GM21381 (cell line): ENCODE results near the gene OTUB1.
"Not testable (repeated sequence)": the region's sequence is repeated elsewhere in the genome, so short reads cannot be mapped to it uniquely, and the experiment has no call there.

Experiments
- ATAC-seq: cut with Tn5 transposase; IDR thresholded peaks from one replicate; pipeline ENCODE4 v1.9.1; 2021; ENCODE audit warnings: mild to moderate bottlenecking, moderate library complexity; ENCODE audit not compliant: unreplicated experiment

The OTUB1 gene

DNA sequence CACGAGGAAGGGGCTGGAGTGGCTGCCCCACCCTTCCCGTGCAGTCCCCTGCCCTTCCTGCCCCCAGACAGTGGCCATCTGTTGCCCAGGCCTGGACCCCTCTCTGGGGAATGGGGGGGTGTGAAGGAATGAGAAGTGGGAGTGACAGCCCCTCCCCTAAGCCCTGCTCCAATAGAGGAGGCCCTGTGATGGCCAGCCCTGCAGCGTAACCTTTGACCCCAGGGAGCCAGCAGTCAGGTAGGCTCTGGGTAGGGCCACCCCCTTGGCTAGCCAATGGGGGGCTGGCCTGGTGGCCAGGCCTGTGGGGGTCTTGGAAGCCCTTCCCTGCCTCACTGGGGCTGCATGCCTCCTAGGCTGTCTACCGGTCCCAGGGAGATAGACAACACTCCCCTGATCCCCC, 56.1 kb downstream of the OTUB1 start:
- no peak for ATAC-seq

DNA sequence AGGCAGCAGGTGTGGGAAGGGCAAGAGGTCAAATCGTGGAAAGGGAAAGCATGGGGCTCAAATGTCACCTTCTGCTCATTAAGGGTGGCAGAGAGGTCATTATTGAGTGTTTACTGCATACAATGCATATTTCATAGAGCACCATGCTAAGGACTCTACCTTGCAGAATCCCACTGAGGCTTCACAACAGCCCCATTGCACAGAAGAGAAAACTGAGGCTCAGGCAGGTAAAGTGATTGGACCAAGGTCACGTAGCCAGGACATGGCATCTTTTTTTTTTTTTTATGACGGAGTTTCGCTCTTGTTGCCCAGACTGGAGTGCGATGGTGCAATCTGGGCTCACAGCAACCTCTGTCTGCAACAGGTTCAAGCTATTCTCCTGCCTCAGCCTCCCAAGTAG, 57.3 kb downstream of the OTUB1 start:
- no peak for ATAC-seq

DNA sequence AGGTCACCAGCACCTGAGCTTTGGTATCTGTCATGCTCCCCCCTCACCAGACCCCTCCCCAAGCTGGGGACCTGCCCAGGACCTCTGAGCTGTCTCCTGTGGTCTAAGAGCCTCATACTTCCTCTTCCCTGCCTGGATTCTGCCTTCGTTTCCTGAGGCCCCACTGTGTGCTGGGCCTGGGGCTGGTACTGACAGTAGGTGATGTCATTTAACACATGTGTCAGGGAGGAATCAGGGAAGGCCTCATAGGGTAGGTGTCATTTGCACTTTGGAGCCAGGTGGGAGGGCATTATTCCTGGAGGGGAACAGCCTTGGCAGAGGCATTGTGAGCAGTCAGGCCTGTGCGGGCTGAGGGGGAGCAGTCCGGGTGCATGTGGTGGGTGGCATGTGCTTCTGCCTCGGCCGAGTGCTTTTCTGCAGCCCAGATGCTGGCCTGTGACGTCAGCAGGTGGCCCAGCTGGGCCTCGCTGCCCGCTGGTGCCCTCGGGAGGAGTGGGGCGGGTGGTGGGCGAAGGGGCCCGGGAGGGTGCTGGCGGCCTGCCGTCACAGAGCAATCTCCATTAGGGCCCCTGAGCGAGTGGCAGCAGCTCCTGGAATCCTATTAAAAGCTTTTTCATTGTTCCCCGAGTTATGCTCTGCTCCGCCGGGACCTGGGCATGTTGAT, 58.6 kb downstream of the OTUB1 start:
- ATAC-seq = no peak

DNA sequence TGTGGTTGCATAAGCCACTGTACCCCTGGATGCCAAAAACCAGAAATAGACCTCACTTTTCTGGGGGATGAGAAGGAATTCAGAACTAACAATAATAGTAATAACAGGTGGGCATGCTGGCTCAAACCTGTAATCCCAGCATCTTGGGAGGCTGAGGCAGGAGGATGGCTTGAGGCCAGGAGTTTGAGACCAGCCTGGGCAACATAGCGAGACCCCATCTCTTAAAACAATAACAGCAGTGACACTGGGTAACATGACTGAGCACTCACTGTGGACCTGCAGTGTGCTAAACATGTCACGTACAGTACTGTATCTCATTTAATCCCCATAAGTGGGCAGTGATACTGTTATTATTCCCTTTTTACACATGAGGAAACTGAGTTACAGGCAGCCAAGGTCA, 59.5 kb downstream of the OTUB1 start:
- ATAC-seq = no peak

DNA sequence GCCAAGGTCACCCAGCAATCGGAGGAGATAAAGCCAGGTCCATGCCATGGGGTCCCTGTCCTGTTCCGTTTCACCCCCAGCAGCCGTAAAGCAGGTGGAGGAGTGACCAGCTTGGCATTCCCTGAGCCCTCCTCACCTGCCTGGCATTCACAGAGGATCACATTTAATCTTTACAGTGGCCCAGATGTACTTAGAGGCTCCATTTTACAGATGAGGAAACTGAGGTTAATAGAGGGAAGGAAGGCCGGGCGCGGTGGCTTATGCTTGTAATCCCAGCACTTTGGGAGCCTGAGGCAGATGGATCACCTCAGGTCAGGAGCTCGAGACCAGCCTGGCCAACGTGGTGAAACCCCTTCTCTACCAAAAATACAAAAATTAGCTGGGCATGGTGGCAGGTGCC, 61.1 kb downstream of the OTUB1 start:
- ATAC-seq = not testable (repeated sequence)
